ENCODE measurements around the gene TRERF1. TPM values are rescaled to one million over a fixed set of nuclear protein-coding genes. Genes with fewer than 3 reads are reported as not detected.

The TRERF1 gene
- polyA plus RNA-seq, 3 donors, result 0.58 to 10.0 (median 2.0) TPM

GRCh38 chr6:42239333-42239732, 212.4 kb downstream of the TRERF1 start:
- H2AFZ ChIP-seq (ENCODE audit: insufficient read depth, low read depth, low read length, poor library complexity, severe bottlenecking), result no peak overlapping the region
- no peak overlapping the region for H3K4me3 Mint-ChIP-seq
- intact Hi-C loops (cut with micrococcal nuclease), result no loop called here
- peaks cover 70 to 93% of the 10 kb centered on the region in 2 donors for H3K36me3 Mint-ChIP-seq
- H3K4me1 ChIP-seq (ENCODE audit: control insufficient read depth in 1 of 2, insufficient read depth in 2 of 2, low read length in 2 of 2), result no peaks in the 10 kb centered on the region
- no peaks in the 10 kb centered on the region for H3K79me2 ChIP-seq (ENCODE audit: insufficient read depth, low read length)
- H4K20me1 ChIP-seq (ENCODE audit: insufficient read depth, low read length), result no peaks in the 10 kb centered on the region
- TF ChIP-seq CTCF (IDR thresholded peaks at IDR 0.05), result no peak
- H3K27me3 Mint-ChIP-seq (ENCODE audit: low read depth in 3 of 3), result peaks cover 0 to 2% (median 0%) of the 10 kb centered on the region in 3 donors
- no peaks in the 10 kb centered on the region for H3K4me1 Mint-ChIP-seq
- H3K9ac ChIP-seq (ENCODE audit: insufficient read depth, low read length, poor library complexity, severe bottlenecking), result no peak overlapping the region
- H3K27ac ChIP-seq (ENCODE audit: low read depth in 1 of 2, low read length in 2 of 2), result peak overlapping the region in 1 of 2 donors; percentile 7
- WGBS (ENCODE audit: insufficient coverage), result 100% methylated on average over 5 of the region's 5 CpGs
- peak overlapping the region in 2 of 7 donors; percentile 23 to 24 for H3K27ac Mint-ChIP-seq
- H3K36me3 ChIP-seq (replicated peaks in 1 of 2; ENCODE audit: control insufficient read depth in 1 of 2, insufficient read depth in 2 of 2, low read length in 2 of 2), result peaks cover 75 to 97% of the 10 kb centered on the region in 2 donors
- H3K9me3 Mint-ChIP-seq, result no peaks in the 10 kb centered on the region
- no peaks in the 10 kb centered on the region for H3K27me3 ChIP-seq (ENCODE audit: control insufficient read depth in 2 of 2, insufficient read depth in 2 of 2, low read length in 2 of 2)
- no peak overlapping the region for H3K4me2 ChIP-seq (replicated peaks; ENCODE audit: extremely low read depth, low read length, poor library complexity, severe bottlenecking)
- no peak for DNase-seq
- no peaks in the 10 kb centered on the region for H3K9me3 ChIP-seq (replicated peaks in 1 of 2; ENCODE audit: control insufficient read depth in 1 of 2, insufficient read depth in 1 of 2, low read length in 2 of 2)
- H3K4me3 ChIP-seq (replicated peaks in 1 of 3; ENCODE audit: low read depth in 2 of 3, low read length in 3 of 3), result no peak overlapping the region

- Histone ChIP-seq H3K9me3 (replicated peaks in 1 of 2; ENCODE audit: control insufficient read depth in 1 of 2, insufficient read depth in 1 of 2, low read length in 2 of 2) (no peaks in the 10 kb centered on the region), H4K20me1 (ENCODE audit: insufficient read depth, low read length) (no peaks in the 10 kb centered on the region), H3K4me1 (ENCODE audit: control insufficient read depth in 1 of 2, insufficient read depth in 2 of 2, low read length in 2 of 2) (no peaks in the 10 kb centered on the region), H3K36me3 (replicated peaks in 1 of 2; ENCODE audit: control insufficient read depth in 1 of 2, insufficient read depth in 2 of 2, low read length in 2 of 2) (peaks cover 70 to 98% of the 10 kb centered on the region in 2 donors), H3K9ac (ENCODE audit: insufficient read depth, low read length, poor library complexity, severe bottlenecking) (no peak overlapping the region), H3K27ac (ENCODE audit: low read depth in 1 of 2, low read length in 2 of 2) (no peak overlapping the region), H3K79me2 (ENCODE audit: insufficient read depth, low read length) (no peaks in the 10 kb centered on the region), H3K4me3 (replicated peaks in 1 of 3; ENCODE audit: low read depth in 2 of 3, low read length in 3 of 3) (no peak overlapping the region), H3K27me3 (ENCODE audit: control insufficient read depth in 2 of 2, insufficient read depth in 2 of 2, low read length in 2 of 2) (no peaks in the 10 kb centered on the region), H3K4me2 (replicated peaks; ENCODE audit: extremely low read depth, low read length, poor library complexity, severe bottlenecking) (no peak overlapping the region), H2AFZ (ENCODE audit: insufficient read depth, low read depth, low read length, poor library complexity, severe bottlenecking) (no peak overlapping the region)
- Mint-ChIP-seq H3K27ac (no peak overlapping the region), H3K27me3 (ENCODE audit: low read depth in 3 of 3) (peaks cover 0 to 2% (median 0%) of the 10 kb centered on the region in 3 donors), H3K9me3 (no peaks in the 10 kb centered on the region), H3K4me3 (no peak overlapping the region), H3K4me1 (no peaks in the 10 kb centered on the region), H3K36me3 (peaks cover 68 to 90% of the 10 kb centered on the region in 2 donors)
- no peak for TF ChIP-seq CTCF (IDR thresholded peaks at IDR 0.05)
- no CpG with 5 or more reads among the region's 1 CpG for WGBS (ENCODE audit: insufficient coverage)
- intact Hi-C loops (cut with micrococcal nuclease), result no loop called here
- DNase-seq, result no peak
Measured at GRCh38 chr6:42237857-42238256, 213.9 kb downstream of the TRERF1 start.
